Activated B cell treated with CpG ODN at 0.5 μM for 24 hours (primary cell): ENCODE results near the gene SGK2. TPM values are rescaled to one million over a fixed set of nuclear protein-coding genes. Genes with fewer than 3 reads are reported as not detected.

ENCODE experiments used
- ATAC-seq: fragments of 200-7000 bp; cut with Tn5 transposase; one replicate; pipeline ENCODE4 v1.10.0; 2021; ENCODE audit warnings: low read depth, mild to moderate bottlenecking, moderate library complexity
- CTCF ChIA-PET: fragments of 350-600 bp; sonication (Branson Sonifier 250); formaldehyde crosslinking; loops from one replicate; lab custom pipeline; 2021; ENCODE audit warnings: antibody characterized with exemption; lab: Charles Lee
- POLR2A ChIA-PET: fragments of 350-600 bp; sonication (Branson Sonifier 250); formaldehyde crosslinking; loops from one replicate; lab custom pipeline; 2021; ENCODE audit warnings: antibody characterized with exemption; lab: Charles Lee
- DNase-seq: peaks from one replicate; pipeline ENCODE4 v3.0.0; 2022
- H3K27ac Mint-ChIP-seq: one replicate; pipeline ENCODE4 v1.8.0; 2020; ENCODE audit warnings: mixed read lengths
- H3K27me3 Mint-ChIP-seq: one replicate; pipeline ENCODE4 v1.8.0; 2021; ENCODE audit warnings: mixed read lengths
- H3K36me3 Mint-ChIP-seq: one replicate; pipeline ENCODE4 v1.8.0; 2021; ENCODE audit warnings: low read depth, mixed read lengths
- H3K4me1 Mint-ChIP-seq: one replicate; pipeline ENCODE4 v1.8.0; 2021; ENCODE audit warnings: mixed read lengths
- H3K4me3 Mint-ChIP-seq: one replicate; pipeline ENCODE4 v1.8.0; 2020; ENCODE audit warnings: mild to moderate bottlenecking, mixed read lengths
- H3K9me3 Mint-ChIP-seq: one replicate; pipeline ENCODE4 v1.8.0; 2020; ENCODE audit warnings: mixed read lengths
- intact Hi-C: fragments of 100-400 bp; cut with micrococcal nuclease; formaldehyde crosslinking; loops from one replicate; pipeline ENCODE4 v1.15.1; 2024
- total RNA-seq: library from RNA; stranded (reverse); gene quantifications from 2 replicates; pipeline ENCODE4 v1.2.3, GENCODE V29; 2022
- TF ChIP-seq, protein P1 (sequence below): fragments of 200-600 bp; IDR thresholded peaks from one replicate; pipeline ENCODE4 v1.8.0; 2022; ENCODE audit warnings: antibody characterized with exemption, mild to moderate bottlenecking

The SGK2 gene
- total RNA-seq, 1 donor from 2014 or later: 1.1 TPM

DNA sequence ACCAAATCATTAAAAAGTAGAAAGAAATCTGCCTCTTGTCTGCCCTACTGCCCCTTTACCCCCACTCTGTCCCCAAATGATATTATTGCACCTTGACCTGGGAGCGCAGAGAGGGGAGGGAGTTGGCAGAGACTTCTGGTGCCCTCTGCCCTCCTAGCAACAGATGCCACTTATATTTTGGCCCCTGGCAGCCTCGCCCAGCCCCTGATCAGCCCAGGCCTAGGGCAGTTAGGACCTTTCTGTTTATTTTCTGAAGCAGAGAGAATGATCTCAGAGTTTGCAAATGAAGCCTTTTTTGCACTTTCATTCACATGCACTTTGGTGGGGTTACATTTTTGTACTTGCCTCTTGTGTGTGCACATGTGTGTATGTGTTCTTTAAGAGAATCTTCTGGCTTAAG lies 8.4 kb upstream of the SGK2 start:
- H3K36me3 Mint-ChIP-seq: peaks cover 16% of the 10 kb centered on the region
- CTCF ChIA-PET: interaction anchor here (0.8 kb wide), 1 partner anchor 12 kb away, joined by 3 read pairs; no protein-coding TSS in a partner anchor

DNA sequence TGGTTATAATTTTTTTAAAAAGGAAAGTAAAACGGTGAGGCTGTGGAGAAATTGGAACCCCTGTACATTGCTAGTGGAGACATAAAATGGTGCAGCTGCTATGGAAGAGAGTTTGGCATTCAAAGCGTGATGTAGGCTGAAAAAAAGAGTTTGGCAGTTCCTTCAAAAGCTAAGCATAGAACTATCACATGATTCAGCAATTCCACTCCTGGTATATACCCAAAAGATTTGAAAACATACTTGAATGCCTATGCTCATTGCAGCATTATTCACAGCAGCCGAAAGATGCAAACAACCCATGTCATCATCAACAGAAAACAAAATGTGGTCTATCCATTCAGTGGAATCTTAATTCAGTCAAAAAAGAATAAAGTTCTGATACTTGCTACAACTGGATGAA lies 4.5 kb upstream of the SGK2 start:
- no peaks in the 10 kb centered on the region for H3K27me3 Mint-ChIP-seq
- POLR2A ChIA-PET: no interaction called here
- CTCF ChIA-PET: no interaction called here

More for the DNA sequence above, 8.4 kb upstream of the SGK2 start:
- TF ChIP-seq, protein P1, sequence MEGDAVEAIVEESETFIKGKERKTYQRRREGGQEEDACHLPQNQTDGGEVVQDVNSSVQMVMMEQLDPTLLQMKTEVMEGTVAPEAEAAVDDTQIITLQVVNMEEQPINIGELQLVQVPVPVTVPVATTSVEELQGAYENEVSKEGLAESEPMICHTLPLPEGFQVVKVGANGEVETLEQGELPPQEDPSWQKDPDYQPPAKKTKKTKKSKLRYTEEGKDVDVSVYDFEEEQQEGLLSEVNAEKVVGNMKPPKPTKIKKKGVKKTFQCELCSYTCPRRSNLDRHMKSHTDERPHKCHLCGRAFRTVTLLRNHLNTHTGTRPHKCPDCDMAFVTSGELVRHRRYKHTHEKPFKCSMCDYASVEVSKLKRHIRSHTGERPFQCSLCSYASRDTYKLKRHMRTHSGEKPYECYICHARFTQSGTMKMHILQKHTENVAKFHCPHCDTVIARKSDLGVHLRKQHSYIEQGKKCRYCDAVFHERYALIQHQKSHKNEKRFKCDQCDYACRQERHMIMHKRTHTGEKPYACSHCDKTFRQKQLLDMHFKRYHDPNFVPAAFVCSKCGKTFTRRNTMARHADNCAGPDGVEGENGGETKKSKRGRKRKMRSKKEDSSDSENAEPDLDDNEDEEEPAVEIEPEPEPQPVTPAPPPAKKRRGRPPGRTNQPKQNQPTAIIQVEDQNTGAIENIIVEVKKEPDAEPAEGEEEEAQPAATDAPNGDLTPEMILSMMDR: no peak
- Mint-ChIP-seq H3K4me3 (no peak overlapping the region), H3K9me3 (peaks cover 4% of the 10 kb centered on the region), H3K4me1 (no peaks in the 10 kb centered on the region), H3K27ac (no peak overlapping the region), H3K27me3 (no peaks in the 10 kb centered on the region)
- POLR2A ChIA-PET: no interaction called here
- intact Hi-C loops: no loop called here
- no peak for DNase-seq
- no peak for ATAC-seq

DNA sequence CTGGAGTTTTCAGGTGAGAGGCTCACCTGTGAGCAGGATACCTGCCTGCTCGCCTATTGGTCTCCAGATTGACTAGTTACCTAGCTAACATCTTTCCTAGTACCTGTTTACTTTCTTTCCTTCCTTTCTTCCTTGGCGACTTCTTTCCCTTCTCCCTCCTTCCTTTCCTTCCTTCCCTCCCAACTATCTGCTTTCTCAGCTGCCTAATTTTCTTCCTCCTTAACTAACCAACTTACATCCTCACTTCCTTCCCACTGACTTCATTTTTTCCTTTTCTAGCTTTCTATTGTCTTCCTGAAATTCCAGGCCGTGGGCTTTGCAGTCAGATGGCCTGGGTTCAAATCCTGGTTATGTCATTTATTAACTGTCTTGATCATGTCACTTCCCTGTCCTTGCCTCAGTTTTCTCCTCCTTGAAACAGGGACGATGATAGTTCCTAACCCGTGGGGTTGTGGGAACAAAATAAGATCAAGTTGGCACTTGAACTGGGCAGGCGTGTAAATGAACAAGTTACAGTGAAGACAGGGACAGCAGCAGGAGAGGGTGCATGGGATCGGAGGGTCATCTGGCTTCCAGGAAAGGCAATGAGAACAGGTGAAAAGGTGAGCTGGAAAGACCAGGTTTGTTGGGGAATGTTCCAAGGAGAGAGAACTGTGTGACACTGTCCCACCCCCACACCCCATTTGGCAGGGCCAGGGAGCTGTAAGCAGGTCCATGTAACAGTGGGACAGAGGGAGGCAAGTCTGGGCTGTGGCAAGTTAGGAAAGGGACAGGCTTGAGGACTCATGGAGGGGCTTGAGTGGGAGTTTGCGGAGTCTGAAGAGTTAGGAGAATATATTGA lies 540 bp downstream of the SGK2 start:
- Mint-ChIP-seq H3K4me3 (no peak overlapping the region), H3K27me3 (no peaks in the 10 kb centered on the region), H3K4me1 (no peaks in the 10 kb centered on the region), H3K36me3 (no peaks in the 10 kb centered on the region), H3K27ac (no peak overlapping the region), H3K9me3 (no peaks in the 10 kb centered on the region)
- no peak for ATAC-seq
- DNase-seq: no peak
- POLR2A ChIA-PET: no interaction called here
- TF ChIP-seq, protein P1: no peak
- intact Hi-C loops: no loop called here
- CTCF ChIA-PET: no interaction called here

More for the DNA sequence above, 4.5 kb upstream of the SGK2 start:
- no peak for ATAC-seq
- Mint-ChIP-seq H3K4me1 (no peaks in the 10 kb centered on the region), H3K4me3 (no peak overlapping the region), H3K36me3 (peaks cover 2% of the 10 kb centered on the region), H3K27ac (no peak overlapping the region), H3K9me3 (no peaks in the 10 kb centered on the region)
- intact Hi-C loops: no loop called here
- no peak for DNase-seq
- TF ChIP-seq, protein P1: no peak

DNA sequence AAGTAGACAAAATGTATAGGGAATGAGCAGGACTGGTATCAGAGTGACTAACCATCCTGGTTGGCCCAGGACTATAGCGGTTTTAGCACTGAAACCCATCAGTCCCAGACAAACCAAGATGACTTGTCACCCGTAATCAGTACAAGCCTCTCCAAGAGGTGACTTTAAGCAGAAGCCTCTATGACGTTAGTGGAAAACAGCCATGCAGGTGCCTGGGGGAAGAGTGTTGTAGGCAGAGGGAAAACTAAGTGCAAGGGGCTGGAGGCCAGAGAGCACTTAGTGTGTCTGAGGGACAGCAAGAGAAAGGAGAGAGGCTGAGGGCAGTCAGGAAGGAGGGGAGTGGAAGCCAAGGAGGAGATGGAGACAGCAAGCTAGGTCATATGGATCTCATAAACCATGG lies 2.1 kb downstream of the SGK2 start:
- CTCF ChIA-PET: interaction anchor here (0.6 kb wide), 1 partner anchor 248 kb away, joined by 3 read pairs; no protein-coding TSS in a partner anchor
- DNase-seq (no peak), ATAC-seq (no peak)
- intact Hi-C loops: no loop called here
- Mint-ChIP-seq H3K9me3 (no peaks in the 10 kb centered on the region), H3K4me3 (no peak overlapping the region), H3K27ac (no peak overlapping the region), H3K36me3 (no peaks in the 10 kb centered on the region), H3K4me1 (no peaks in the 10 kb centered on the region), H3K27me3 (no peaks in the 10 kb centered on the region)
- POLR2A ChIA-PET: no interaction called here
- TF ChIP-seq, protein P1: no peak

DNA sequence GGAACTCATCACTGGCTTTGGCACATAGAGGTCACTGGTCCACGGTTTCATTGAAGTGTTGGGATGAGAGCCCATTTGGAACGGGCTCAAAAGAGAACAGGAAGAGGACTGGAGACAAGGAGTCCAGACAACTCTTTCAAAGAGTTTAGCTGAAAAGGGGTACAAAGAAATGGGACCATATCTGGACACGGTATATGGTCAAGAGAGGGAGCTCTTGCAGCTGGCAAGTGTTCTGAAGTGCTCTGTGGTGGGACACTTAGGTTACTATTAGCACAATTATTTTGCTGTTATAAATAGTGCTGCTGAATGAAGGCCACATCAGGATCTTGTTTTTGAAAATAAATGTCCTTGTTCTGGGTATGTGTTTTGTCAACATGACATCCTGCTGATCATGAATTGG lies 4.6 kb downstream of the SGK2 start:
- ChIA-PET CTCF (interaction anchor here (1.0 to 1.6 kb wide), 2 partner anchors 128 to 130 kb away, joined by 3 to 6 read pairs; no protein-coding TSS in a partner anchor), POLR2A (no interaction called here)
- Mint-ChIP-seq H3K4me1 (no peaks in the 10 kb centered on the region), H3K27ac (no peak overlapping the region), H3K27me3 (no peaks in the 10 kb centered on the region), H3K36me3 (no peaks in the 10 kb centered on the region), H3K4me3 (no peak overlapping the region), H3K9me3 (no peaks in the 10 kb centered on the region)
- TF ChIP-seq, protein P1: no peak
- ATAC-seq (no peak), DNase-seq (no peak)
- intact Hi-C loops: no loop called here
